ENCODE measurements around the gene AACS.
"Not testable (repeated sequence)": the region's sequence is repeated elsewhere in the genome, so short reads cannot be mapped to it uniquely, and the experiment has no call there.

AACS gene

GRCh38 chr12:125065021-125065918, at the start of gene AACS:
TSS of gene AACS (plus strand) at chr12:125065435. CDS start at chr12:125065585, 150 bp downstream.
- peak; percentile 29 for DNase-seq

GRCh38 chr12:125015680-125016310, 49.4 kb upstream of the AACS start:
- no peak for DNase-seq

- no peak for DNase-seq
These were observed 47.4 kb upstream of the AACS start for GRCh38 chr12:125017801-125018200.

GRCh38 chr12:125018356-125018755, 46.9 kb upstream of the AACS start:
- no peak for DNase-seq

GRCh38 chr12:125021096-125021495, 44.1 kb upstream of the AACS start:
- DNase-seq = no peak

GRCh38 chr12:125021771-125022170, 43.5 kb upstream of the AACS start:
- DNase-seq = no peak

- no peak for DNase-seq
These were observed 42.2 kb upstream of the AACS start for GRCh38 chr12:125023065-125023464.

GRCh38 chr12:125024949-125025563, 40.2 kb upstream of the AACS start:
- DNase-seq = no peak

- DNase-seq = no peak
These were observed 39.5 kb upstream of the AACS start for GRCh38 chr12:125025606-125026235.

GRCh38 chr12:125028106-125028505, 37.1 kb upstream of the AACS start:
- DNase-seq = no peak

GRCh38 chr12:125029761-125030358, 35.4 kb upstream of the AACS start:
- no peak for DNase-seq

GRCh38 chr12:125031471-125031870, 33.8 kb upstream of the AACS start:
- not testable (repeated sequence) for DNase-seq

- no peak for DNase-seq
These were observed 32.6 kb upstream of the AACS start for GRCh38 chr12:125032466-125033152.

GRCh38 chr12:125033288-125033687, 31.9 kb upstream of the AACS start:
- DNase-seq = no peak

- DNase-seq = no peak
These were observed 26.1 kb upstream of the AACS start for GRCh38 chr12:125038976-125039625.

- DNase-seq = no peak
These were observed 16.2 kb upstream of the AACS start for GRCh38 chr12:125049093-125049458.

GRCh38 chr12:125050446-125050845, 14.8 kb upstream of the AACS start:
- DNase-seq = no peak

- no peak for DNase-seq
These were observed 14.4 kb upstream of the AACS start for GRCh38 chr12:125050868-125051267.

- DNase-seq = no peak
These were observed 11.4 kb upstream of the AACS start for GRCh38 chr12:125053821-125054220.

GRCh38 chr12:125055591-125055990, 9.6 kb upstream of the AACS start:
- no peak for DNase-seq

GRCh38 chr12:125056306-125056705, 8.9 kb upstream of the AACS start:
- DNase-seq = no peak

GRCh38 chr12:125057708-125058107, 7.5 kb upstream of the AACS start:
- DNase-seq = no peak

All from NCI-H446 treated with DMSO at 0.1 percent for 48 hours (cell line).